Measurements from ENCODE around the gene GNLY. TPM values are rescaled to one million over a fixed set of nuclear protein-coding genes. Genes with fewer than 3 reads are reported as not detected.

Gene GNLY
- total RNA-seq = not detected

GRCh38 chr2:85694052-85695025, at the start of gene GNLY:
Gene GNLY (plus strand): TSS chr2:85694358. CDS start chr2:85694419, 61 bp downstream.

GRCh38 chr2:85668009-85668856, 25.9 kb upstream of the GNLY start, which contains the start of gene SFTPB:
Gene SFTPB (minus strand): TSS chr2:85668199. CDS start chr2:85668183, 16 bp downstream.

Small RNA genes within 50 kb of the gene (small RNA-seq; reads per million reads assigned to genes)
- 1.3 to 4.9 reads per million in 2 donors for gene RNU1-38P

Other genes starting within 250 kb of the GNLY start
- 100 to 1,000 TPM in 1 of 2 donors, 10 to 100 TPM in 1; 74.7 to 258 TPM for gene MAT2A, start 155.2 kb upstream of the GNLY start, total RNA-seq
- 10 to 100 TPM; 29.9 to 47.0 TPM for gene GGCX, start 132.9 kb upstream of the GNLY start, total RNA-seq
- gene VAMP8, start 116.8 kb upstream of the GNLY start, total RNA-seq = 10 to 100 TPM; 12.0 to 27.6 TPM
- gene VAMP5, start 109.9 kb upstream of the GNLY start, total RNA-seq = 10 to 100 TPM; 10.7 to 11.0 TPM
- 100 to 1,000 TPM; 151 to 162 TPM for gene RNF181, start 98.6 kb upstream of the GNLY start, total RNA-seq
- gene TMEM150A, start 91.7 kb upstream of the GNLY start, total RNA-seq = 1 to 10 TPM; 8.0 to 8.9 TPM
- gene C2orf68, start 82.3 kb upstream of the GNLY start, total RNA-seq = 10 to 100 TPM; 13.3 to 16.9 TPM
- 10 to 100 TPM; 41.0 to 60.9 TPM for gene USP39, start 78.2 kb upstream of the GNLY start, total RNA-seq
- gene SFTPB, start 26.2 kb upstream of the GNLY start, total RNA-seq = not detected
- 1 to 10 TPM; 2.4 to 9.0 TPM for gene ATOH8, start 59.6 kb downstream of the GNLY start, total RNA-seq
- gene ST3GAL5, start 194.6 kb downstream of the GNLY start, total RNA-seq = 100 to 1,000 TPM in 1 of 2 donors, 10 to 100 TPM in 1; 58.2 to 105 TPM